Inflammatory macrophage treated with lipopolysaccharide for 4 hours (primary cell): ENCODE results near the gene L3MBTL4.
A peak's percentile ranks its signal among the peaks of the same experiment; 100 is the strongest.
"Not testable (repeated sequence)": the region's sequence is repeated elsewhere in the genome, so short reads cannot be mapped to it uniquely, and the experiment has no call there.

Experiments
- DNase-seq: peaks from one replicate; pipeline ENCODE4 v3.0.0-alpha.2; 2020

Gene L3MBTL4

GRCh38 chr18:6248017-6248416 is 166.7 kb downstream of the L3MBTL4 start:
- no peak for DNase-seq

- DNase-seq, result no peak
Measured at GRCh38 chr18:6242004-6242403, 172.7 kb downstream of the L3MBTL4 start.

- DNase-seq, result no peak
Measured at GRCh38 chr18:6239716-6240115, 175.0 kb downstream of the L3MBTL4 start.

GRCh38 chr18:6236258-6236657 is 178.5 kb downstream of the L3MBTL4 start:
- DNase-seq, result peak; percentile 30

GRCh38 chr18:6222271-6222670 is 192.4 kb downstream of the L3MBTL4 start:
- no peak for DNase-seq

- DNase-seq, result no peak
Measured at GRCh38 chr18:6221602-6222014, 193.1 kb downstream of the L3MBTL4 start.

- no peak for DNase-seq
Measured at GRCh38 chr18:6220129-6220528, 194.6 kb downstream of the L3MBTL4 start.

GRCh38 chr18:6219116-6219717 is 195.5 kb downstream of the L3MBTL4 start:
- peak; percentile 11 for DNase-seq

- DNase-seq, result no peak
Measured at GRCh38 chr18:6215888-6216287, 198.8 kb downstream of the L3MBTL4 start.

- no peak for DNase-seq
Measured at GRCh38 chr18:6211174-6211504, 203.6 kb downstream of the L3MBTL4 start.

GRCh38 chr18:6210349-6211173 is 204.2 kb downstream of the L3MBTL4 start:
- DNase-seq, result peak; percentile 30

- no peak for DNase-seq
Measured at GRCh38 chr18:6207941-6208340, 206.8 kb downstream of the L3MBTL4 start.

- no peak for DNase-seq
Measured at GRCh38 chr18:6207116-6207515, 207.6 kb downstream of the L3MBTL4 start.

GRCh38 chr18:6205706-6206105 is 209.0 kb downstream of the L3MBTL4 start:
- DNase-seq, result no peak

- no peak for DNase-seq
Measured at GRCh38 chr18:6204476-6204875, 210.2 kb downstream of the L3MBTL4 start.

GRCh38 chr18:6203791-6204190 is 210.9 kb downstream of the L3MBTL4 start:
- DNase-seq, result no peak

GRCh38 chr18:6202861-6203260 is 211.8 kb downstream of the L3MBTL4 start:
- no peak for DNase-seq

- no peak for DNase-seq
Measured at GRCh38 chr18:6200204-6200774, 214.4 kb downstream of the L3MBTL4 start.

- DNase-seq, result no peak
Measured at GRCh38 chr18:6199777-6200176, 214.9 kb downstream of the L3MBTL4 start.

GRCh38 chr18:6198585-6198984 is 216.1 kb downstream of the L3MBTL4 start:
- no peak for DNase-seq

GRCh38 chr18:6194640-6195039 is 220.1 kb downstream of the L3MBTL4 start:
- no peak for DNase-seq

- DNase-seq, result not testable (repeated sequence)
Measured at GRCh38 chr18:6185782-6186181, 228.9 kb downstream of the L3MBTL4 start.

- DNase-seq, result no peak
Measured at GRCh38 chr18:6174983-6175745, 239.5 kb downstream of the L3MBTL4 start.

GRCh38 chr18:6170604-6171003 is 244.1 kb downstream of the L3MBTL4 start:
- no peak for DNase-seq
